NCI-H1092 (cell line): ENCODE data around the gene TTC28.

Experiments used
- DNase-seq: peaks from one replicate; lab custom pipeline; 2025; lab: John Stamatoyannopoulos, UW

The TTC28 gene

DNA sequence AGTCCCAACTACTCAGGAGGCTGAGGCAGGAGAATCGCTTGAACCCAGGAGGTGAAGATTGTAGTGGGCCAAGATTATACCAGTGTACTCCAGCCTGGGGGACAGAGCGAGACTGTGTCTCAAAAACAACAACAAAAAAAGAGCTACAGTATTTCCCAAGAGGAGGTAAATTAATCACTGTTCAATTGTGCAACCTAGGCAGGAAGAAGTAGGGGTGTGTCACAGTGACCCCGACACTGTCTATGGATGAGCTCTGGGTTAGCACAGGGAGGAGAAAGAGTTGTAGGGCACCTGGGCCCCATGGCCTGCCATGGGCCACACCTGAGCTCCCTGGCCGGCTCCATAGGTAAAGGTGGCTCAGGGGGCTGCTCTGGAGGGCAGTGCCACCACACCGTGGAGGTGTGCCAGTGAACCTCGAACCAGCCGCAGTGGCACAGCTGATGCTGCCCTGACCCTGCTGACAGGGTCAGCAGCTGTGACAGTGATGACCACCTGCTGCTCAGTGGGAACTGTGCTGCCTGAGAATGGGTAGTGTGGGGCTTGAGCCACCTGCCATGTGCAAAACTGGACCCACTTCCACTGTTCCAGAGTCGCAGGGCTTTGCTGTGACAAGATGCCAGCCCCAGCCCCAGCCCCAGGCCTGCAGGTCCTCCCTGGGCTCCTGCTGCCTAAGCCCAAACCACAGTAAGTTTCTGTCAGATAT lies 676.6 kb downstream of the TTC28 start:
- no peak for DNase-seq

DNA sequence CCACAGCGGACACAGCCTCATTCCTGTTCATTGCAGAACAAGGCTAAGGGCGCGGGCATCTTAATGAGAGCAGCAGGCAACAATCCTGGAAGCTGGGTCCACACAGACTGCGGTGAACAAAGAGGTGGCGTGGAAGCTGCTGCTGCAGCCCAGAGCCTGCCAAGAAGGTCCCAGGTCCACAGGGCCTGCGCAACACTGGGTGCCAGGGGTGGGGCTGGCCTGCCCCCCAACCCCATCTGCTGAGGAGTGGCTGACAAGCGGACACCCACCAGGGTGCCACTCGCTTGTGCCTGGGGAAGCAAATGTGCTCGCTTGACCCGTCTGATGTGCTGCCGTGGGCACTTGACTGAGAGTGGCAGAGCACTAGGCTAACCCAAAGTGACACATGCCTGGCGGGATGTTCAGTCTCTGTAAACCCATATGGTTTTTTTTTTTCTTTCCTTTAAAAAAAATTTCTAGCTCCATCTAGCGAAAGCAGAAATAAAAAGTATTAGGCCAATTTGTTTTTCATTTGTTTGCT lies 677.4 kb downstream of the TTC28 start:
- DNase-seq = no peak

DNA sequence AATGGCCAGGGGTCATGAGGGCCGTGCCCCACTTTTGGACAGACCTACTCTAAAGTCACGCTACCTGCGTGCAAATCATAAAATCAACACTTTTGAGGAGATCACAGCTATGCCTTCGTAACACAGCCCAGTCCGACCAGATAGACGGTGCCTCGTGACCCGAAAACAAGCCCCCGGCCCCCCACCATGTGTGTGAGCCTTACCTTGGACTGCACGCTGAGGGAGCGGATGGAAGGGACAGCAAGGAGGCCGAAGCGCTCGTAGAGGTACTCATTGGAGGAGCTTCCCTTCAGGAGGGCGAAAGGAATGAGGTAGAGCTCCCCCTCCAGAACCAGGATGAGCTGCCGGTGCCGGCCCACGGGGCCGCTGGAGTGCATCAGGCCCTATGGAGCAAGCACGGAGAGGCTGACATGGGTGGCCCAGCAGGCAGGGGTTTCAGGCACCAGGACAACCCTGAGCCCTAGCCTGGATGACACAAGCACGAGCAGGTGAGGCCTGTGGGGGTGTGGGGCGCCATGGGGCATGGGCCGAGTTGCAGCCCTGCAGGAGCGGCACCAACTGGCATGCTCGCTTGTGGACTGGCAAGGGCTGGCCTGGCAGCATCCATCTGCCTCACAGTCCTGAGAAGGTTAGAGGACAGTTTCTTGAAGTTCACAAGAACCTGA lies 678.3 kb downstream of the TTC28 start:
- DNase-seq = no peak

- no peak for DNase-seq
These were observed 679.3 kb downstream of the TTC28 start for GRCh38 chr22:28000361-28000760.

DNA sequence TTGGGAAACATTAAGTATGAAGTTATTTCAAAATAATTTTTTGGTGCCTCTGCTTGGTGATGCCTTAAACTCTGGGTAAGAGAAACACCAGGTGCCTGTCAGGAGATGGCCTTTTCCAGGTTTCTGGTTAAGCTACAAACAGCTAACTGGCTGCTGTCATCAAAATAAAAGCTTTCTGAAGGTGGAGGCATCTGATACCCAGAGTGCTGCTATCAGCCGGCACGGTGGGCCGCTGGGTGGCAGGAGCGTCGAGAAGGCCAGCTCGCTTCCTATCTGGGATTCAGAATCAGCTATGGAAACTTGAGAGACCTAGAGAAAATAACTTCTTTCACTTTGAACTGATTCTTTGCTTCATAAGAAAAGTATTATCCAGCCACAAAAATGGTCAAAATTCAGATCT lies 679.8 kb downstream of the TTC28 start:
- no peak for DNase-seq

DNA sequence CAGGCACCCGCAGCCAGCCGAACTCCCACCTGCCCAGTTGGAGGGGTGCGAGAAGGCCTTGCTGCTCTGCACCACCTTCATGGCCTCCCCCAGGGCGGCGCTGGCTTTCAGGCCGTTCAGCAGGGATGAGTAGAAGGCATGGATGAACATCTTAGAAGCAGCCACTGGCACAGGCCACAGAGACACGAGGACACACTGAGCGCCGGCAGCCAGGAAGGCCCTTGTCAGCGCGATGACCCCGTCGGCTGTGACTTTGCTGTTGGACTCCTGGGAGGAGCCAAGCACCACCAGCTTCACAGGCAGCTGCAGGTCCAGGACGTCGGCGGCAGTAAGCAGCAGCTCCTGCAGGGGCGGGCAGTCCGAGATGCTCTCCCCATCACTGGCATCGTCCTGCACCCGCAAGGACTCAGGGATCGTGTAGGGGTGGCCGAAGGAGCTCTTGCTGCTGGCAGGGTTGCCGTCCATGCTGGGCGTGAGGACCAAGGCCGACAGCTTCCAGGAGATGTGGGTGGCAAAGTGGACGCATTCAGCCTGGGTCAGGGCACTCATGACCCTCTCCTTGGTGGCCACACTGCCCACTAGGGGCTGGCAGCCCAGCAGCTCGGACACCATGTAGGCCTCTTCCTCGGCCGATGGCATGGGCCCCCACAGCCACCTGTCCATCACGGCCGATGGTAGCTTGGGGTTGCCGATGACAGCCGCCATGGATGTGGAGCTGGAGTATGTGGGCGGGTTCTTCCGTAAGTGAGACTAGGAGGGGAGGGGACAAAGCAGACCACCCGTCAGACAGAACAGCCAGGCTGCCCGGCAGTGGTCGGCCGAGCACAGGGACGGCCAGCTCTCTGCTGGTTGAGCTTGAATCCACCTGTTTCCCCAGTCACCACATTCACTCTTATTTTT lies 680.9 kb downstream of the TTC28 start:
- no peak for DNase-seq

DNA sequence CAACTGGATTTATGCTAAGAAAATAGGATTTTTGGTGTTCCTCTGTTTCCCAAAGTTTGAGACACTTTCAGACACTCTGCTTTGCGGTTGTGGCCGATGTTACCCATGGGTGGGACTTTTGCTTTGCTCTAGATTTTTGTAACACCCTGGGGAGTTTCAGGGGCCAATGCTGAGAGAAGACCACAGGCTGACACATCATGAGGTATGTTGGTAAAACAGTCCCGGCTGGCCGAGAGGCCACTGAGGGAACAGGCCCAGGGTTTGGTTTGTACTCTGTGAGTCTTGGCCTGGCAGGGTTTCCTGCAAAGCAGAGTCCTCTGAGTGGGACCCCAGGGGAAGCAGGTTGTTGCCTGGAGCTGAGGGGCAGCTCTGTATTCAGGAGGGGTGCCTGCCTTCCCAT lies 682.1 kb downstream of the TTC28 start:
- no peak for DNase-seq

DNA sequence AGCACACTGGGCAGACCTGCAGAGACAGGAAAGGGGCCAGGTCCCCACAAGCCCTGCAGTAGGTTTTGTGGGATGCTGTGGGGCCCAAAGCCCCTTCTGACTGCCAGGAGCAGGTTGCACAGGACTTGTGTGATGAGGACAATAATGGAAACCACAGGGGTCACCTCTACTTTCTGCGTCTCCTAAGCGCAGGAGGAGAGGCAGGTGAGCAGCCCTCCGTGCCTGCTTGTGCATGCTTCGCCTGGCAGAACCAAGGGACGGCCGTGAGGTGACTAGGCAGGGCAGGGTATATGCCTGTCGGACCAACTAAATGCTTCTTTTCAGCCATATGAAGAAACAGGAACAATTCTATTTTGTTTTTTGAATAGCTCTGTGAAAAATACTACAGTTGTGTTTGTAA lies 682.7 kb downstream of the TTC28 start:
- no peak for DNase-seq

- no peak for DNase-seq
These were observed 683.1 kb downstream of the TTC28 start for GRCh38 chr22:27996529-27996925.

DNA sequence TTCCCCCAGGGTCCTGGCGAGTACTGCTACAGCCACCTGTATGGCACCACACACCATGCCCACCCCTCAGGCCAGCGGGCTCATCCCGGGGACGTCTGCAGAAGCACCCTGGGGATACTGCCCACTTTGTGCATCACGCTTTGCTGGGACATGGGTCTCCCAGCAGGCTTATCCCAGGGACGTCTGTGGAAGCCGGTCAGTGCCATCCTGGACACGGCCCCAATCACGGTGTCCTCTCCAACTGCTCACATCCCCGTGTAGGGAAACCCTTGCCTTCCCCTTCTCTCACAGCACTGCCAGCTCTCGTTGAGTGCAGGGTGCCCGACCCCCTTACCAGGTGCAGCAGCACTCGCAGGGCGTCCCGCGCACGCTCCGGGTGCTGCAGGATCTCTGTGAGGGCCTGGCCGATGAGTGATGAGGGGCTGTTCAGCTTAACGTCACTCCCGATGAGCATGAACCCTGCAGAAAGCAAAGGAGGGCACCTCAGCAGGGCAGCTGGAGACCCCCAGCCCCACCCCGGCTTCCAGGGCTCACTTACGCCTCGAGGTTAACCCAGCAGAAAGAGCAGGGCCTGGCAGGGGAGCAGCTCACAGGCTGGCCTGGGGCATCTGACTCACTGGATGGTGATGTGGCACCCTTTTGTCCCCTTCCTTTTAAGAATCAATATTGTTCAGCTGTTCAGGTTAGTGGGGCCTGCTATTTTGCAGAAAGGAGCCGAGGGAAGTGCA lies 683.7 kb downstream of the TTC28 start:
- DNase-seq = no peak

DNA sequence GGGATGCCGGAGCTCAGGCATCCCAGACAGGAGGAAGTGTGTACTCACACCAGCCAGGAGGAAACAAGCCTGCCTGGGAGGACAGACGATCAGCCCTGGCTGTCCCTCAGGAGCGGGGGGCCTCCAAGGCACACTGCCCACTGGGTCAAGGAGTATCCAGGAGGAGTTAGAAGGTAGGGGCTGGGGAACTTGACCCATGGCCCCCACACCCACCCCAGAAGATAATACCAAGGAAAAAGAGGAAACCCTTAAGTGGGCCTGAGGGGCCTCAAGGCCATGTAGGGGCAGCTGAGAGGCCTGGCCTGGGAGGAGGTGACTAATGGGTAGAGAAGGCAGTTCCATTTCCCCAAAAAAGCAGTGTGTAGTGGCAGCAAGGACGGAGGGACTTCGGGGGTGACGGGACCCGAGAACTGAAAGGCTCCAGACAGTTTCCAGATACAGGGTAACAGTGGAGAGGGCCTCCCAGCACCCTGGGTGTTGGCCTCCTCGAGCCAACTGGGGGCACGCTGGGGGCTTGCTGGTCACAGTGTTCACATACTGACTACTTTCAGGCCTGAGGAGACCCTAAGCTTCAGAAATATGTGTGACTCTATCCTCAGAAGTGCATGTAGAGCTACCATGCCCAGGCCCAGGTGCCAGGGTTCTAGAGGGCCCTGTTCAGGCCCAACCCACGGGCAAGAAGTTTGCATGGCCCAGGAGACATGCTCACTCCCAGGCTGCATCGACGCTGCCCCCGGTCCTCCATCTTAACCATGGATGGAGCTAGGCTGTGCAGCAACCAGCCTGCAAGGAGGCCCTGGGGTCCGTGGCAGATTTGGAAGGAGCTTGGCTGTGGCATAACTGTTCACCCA lies 684.9 kb downstream of the TTC28 start:
- no peak for DNase-seq

DNA sequence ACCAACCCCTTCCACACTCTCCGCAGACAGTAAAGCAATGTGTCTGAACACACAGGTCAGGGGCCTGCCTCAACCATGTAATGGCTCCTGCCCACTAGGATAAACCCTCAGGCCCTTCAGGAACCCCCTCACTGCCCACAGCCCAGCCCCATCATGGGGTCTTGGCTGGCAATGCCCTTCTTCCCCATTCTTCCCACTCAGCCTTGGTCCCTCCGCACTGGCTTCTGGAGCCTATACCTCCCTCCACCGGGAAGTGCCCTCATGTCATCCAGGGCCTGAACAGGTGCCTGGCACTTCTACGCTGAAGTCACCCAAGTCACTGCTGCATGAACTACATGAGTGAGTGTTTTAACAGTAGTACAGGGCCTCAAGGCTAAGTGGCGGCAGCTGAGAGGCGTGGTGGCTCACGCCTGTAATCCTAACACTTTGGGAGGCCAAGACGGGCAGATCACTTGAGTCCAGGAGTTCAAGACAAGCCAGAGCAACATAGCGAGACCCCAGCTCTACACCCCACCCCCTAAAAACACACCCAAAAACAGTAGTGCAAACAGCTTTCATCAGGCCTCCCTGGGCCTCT lies 685.8 kb downstream of the TTC28 start:
- DNase-seq = no peak

DNA sequence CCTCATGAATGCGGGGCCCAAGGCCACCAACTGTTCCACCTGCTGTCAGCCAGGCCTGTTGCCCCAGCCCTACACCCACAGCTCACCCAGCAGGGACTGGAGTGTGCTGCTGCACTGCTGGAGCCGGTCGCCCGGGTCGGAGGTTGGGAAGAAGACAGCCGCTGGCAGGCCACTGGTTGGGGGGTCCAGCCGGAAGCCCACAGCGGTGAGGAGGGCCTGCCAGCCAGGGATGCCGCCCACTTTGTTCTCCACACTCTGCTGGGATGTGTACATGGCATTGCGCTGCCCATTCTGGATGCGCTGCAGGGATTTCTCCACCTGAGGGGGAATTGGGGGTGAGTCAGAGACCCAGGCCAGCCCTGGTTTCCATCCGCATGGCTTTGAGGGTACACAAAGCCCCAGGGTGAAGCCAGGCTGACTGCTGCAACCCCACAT lies 686.4 kb downstream of the TTC28 start:
- no peak for DNase-seq

- DNase-seq = no peak
These were observed 687.1 kb downstream of the TTC28 start for GRCh38 chr22:27992294-27993165.

- DNase-seq = no peak
These were observed 687.9 kb downstream of the TTC28 start for GRCh38 chr22:27991586-27992293.

DNA sequence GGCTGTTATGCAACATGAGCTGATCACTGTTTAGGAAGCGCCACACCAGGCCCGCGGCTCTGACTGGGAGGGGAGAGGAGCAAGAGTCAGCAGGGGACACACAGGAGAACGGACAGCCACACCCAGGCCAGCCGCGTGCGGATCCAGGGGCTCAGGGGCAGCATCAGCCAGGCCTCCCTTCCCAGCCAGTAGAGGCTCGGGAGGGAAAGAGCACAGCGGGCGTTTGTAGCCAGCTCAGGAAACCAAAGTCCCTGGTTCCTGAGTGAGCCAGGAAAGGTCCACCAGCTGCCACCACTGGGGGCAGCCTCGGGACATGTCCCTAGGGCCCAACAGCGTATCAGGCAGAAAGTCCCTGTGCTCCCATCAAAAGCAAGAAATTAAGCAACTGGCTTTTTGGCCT lies 688.8 kb downstream of the TTC28 start:
- DNase-seq = no peak

GRCh38 chr22:27990451-27990840 lies 689.2 kb downstream of the TTC28 start:
- DNase-seq = no peak

- no peak for DNase-seq
These were observed 689.7 kb downstream of the TTC28 start for GRCh38 chr22:27989758-27990450.
